Cardiac fibroblast (primary cell): ENCODE measurements around the gene TEN1.

Experiments used
- DNase-seq, 2 donors: peaks; one replicate each; pipeline versions ENCODE4 v3.0.0 to v3.0.0-alpha.2; 2010; ENCODE audit warnings: low read depth in 2 of 2
- H3K4me3 ChIP-seq, 2 donors: replicated peaks in 1 of 2; 1 replicate in 1 of 2; 2 replicates in 1 of 2; pipeline ENCODE4 v1.5.1; 2011; ENCODE audit warnings: low read depth in 2 of 2, low read length in 2 of 2, mild to moderate bottlenecking in 2 of 2, moderate library complexity in 1 of 2
- TF ChIP-seq, protein P1 (sequence below): IDR thresholded peaks from one replicate; pipeline ENCODE4 v1.5.1; 2011; ENCODE audit warnings: low read depth, mild to moderate bottlenecking, low read length, inconsistent platforms

TEN1 gene

DNA sequence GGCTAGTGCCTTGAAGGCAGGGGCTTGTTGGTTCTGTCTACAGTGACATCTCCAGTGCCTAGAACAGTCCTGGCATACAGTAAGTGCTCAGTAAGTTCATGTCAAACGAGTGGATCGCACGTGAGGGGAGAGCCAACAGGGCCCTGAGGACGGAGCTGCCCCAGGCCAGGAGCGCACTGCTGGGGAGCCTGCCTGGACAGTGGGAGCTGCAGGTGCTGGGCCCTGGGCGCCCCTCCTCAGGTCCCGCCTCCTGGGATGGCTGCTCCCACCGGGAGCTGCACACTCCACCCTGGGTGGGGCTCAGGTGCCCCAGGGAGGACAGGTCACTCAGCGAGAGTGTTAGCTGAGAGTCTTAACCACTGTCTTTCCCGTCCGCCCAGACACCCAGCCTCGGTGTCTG, 46.3 kb downstream of the TEN1 start:
- TF ChIP-seq, protein P1, sequence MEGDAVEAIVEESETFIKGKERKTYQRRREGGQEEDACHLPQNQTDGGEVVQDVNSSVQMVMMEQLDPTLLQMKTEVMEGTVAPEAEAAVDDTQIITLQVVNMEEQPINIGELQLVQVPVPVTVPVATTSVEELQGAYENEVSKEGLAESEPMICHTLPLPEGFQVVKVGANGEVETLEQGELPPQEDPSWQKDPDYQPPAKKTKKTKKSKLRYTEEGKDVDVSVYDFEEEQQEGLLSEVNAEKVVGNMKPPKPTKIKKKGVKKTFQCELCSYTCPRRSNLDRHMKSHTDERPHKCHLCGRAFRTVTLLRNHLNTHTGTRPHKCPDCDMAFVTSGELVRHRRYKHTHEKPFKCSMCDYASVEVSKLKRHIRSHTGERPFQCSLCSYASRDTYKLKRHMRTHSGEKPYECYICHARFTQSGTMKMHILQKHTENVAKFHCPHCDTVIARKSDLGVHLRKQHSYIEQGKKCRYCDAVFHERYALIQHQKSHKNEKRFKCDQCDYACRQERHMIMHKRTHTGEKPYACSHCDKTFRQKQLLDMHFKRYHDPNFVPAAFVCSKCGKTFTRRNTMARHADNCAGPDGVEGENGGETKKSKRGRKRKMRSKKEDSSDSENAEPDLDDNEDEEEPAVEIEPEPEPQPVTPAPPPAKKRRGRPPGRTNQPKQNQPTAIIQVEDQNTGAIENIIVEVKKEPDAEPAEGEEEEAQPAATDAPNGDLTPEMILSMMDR, result no peak
- no peak for DNase-seq
- H3K4me3 ChIP-seq, result no peak overlapping the region

DNA sequence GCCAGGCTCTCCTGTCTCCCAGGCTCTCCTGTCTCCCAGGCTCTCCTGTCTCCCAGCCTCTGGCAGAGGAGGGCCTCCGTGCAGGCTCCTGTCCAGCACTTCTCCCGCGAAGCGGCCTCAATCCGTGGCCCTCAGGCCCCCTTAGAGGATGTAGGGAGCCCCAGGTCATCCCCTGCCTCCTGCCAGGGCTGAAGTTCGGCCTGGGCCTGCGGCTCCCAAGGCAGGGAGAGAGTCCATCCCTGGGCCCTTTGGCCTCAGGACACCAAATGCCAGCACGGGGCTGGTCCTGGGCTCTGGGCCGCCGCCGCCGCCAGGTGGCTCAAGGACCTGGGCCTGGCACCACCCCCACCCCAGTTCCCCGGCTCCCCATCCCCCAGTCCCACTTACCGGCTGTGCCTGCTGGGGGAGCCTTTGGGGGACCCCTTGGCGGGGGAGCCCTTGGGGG, 47.7 kb downstream of the TEN1 start:
- TF ChIP-seq, protein P1, result no peak
- no peak for DNase-seq
- H3K4me3 ChIP-seq, result no peak overlapping the region

DNA sequence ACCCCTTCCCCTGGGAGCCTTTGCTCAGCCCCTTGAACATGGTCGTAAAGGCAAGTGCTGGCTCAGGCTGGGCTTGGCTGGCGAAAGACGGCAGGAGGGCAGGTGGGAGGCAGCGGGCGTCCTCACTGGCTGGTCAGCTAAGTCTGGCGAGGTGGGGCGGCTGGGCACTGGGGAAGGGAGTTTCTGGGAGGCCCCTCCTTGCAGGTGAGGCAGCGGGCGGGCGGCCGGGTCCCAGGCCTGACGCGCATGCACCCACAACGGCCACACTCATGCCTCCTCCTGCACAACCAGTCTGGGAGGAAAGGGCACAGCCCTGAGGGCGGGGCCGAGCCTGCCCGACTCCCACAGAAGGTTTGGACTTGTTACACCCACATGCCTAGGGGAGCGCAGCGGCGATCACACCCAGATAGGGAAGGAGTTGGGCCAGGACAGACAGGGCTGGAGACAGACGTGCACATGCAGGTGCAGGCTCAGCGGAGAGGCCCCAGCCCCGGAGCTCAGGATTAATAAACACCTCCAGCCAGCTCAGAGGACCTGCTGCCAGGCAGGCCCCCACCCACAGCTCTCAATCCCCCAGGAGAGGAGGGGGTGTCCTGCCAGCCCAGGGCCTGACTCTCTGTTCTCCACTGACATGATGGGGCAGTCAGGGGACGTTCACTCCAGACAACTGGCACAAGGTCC, 48.3 kb downstream of the TEN1 start, which contains the start of gene EVPL:
TSS of gene EVPL (minus strand) at position 148 of the 681 bp plus-strand sequence. CDS start at position 40, 108 bp downstream.
- H3K4me3 ChIP-seq, result no peak within 1 kb of the TSS
- DNase-seq, result no peak
- TF ChIP-seq, protein P1, result no peak

DNA sequence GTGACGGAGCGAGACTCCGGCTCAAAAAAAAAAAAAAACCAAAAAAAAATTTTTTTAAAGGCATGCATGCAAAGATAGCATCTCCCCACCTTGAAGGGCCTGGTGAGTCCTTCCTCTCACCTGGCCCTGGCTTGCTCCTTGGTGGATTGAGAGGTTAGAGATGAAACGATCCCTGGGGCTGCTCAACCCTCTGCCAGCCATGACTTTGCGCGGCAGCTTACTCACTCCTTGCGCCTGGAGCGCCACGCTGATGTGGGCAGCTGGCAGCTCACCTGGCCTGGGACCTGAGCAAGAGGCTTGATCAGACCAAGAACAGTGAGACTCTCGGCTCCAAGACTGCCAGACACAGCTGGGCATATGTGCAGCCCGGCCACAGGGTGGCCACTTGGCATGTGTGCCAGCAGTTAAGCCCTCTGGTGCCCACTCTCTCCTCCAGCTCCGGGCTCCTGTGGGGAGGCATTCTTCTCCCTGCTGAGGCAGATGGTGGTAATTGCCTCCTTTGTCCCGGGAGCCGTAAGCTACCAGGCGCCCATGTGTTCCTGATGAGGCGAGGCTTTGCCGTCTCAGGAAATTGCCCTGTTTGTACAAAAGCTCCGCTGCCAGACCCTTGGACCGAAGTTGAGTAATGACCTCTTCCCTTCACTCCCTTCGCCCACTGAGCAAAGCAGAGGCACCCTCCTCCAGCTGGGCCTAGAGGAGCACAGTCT, 53.2 kb downstream of the TEN1 start:
- no peak for DNase-seq
- TF ChIP-seq, protein P1, result no peak
- no peak overlapping the region for H3K4me3 ChIP-seq

DNA sequence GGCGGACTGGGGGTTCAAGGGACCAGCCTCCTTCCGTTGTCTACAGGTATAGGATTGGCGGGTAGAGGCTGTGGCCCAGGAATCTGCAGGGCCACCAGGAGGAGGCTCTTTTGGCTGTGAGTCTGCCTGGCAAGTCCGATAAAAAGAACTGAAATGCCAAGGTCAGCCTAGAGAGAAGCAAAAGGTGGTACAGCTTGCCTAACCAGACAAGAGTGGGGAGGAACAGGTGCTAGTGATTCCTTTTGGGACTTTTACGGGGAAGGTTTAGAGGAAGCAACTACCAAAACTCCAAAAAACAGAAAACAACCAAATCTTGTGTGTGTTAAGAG, 53.7 kb downstream of the TEN1 start:
- H3K4me3 ChIP-seq, result no peak overlapping the region
- TF ChIP-seq, protein P1, result no peak
- DNase-seq, result no peak

DNA sequence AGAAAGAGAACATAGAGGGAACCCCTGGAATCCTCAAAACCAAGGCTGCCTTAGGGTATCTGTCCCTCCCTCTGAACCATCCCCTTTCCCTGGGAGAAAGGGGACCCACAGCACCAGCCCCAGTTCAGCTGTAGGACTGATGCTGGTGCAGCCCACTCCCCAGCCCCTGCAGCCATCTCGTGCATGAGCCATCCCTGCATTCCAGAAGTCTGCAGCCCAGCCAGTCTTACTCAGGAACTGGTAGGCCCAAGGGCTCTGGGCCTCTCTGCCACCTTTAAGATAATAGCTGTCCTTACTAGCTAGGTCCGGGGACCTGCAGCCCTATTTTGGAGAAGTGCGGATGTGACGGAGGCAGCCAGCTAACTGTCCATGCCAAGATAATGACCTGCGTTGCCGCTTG, 54.1 kb downstream of the TEN1 start:
- no peak for DNase-seq
- TF ChIP-seq, protein P1, result no peak
- H3K4me3 ChIP-seq, result no peak overlapping the region
